Dedifferentiated amniotic fluid mesenchymal stem cell (primary cell): ENCODE measurements around the gene DLST.

Experiments used
- DNase-seq: peaks from one replicate; pipeline ENCODE4 v3.0.0-alpha.2; 2016; ENCODE audit errors: extremely low spot score

DLST gene

GRCh38 chr14:74896400-74896799, 14.7 kb downstream of the DLST start:
- DNase-seq, result no peak

- no peak for DNase-seq
Observed at GRCh38 chr14:74897642-74898041, 15.9 kb downstream of the DLST start.

DNA sequence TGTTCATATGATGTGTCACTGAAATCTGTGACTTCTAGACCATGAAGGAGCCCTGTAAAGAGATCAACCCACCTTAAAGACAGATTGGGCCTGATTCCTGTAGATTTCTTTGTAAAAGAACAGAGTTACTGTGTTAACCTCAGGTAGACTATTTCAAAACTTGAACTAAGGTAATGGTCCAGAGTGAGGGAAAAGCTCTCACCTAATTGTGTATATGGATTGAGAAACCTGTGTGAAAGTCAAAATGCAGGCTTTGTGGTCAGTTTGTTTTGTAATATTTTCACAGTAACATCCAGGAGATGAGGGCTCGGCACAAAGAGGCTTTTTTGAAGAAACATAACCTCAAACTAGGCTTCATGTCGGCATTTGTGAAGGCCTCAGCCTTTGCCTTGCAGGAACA, 16.4 kb downstream of the DLST start:
- no peak for DNase-seq

GRCh38 chr14:74898694-74899093, 17.0 kb downstream of the DLST start:
- no peak for DNase-seq

- no peak for DNase-seq
Observed at GRCh38 chr14:74902941-74903705, 21.4 kb downstream of the DLST start.

- DNase-seq, result no peak
Observed at GRCh38 chr14:74904635-74905503, 23.2 kb downstream of the DLST start.

DNA sequence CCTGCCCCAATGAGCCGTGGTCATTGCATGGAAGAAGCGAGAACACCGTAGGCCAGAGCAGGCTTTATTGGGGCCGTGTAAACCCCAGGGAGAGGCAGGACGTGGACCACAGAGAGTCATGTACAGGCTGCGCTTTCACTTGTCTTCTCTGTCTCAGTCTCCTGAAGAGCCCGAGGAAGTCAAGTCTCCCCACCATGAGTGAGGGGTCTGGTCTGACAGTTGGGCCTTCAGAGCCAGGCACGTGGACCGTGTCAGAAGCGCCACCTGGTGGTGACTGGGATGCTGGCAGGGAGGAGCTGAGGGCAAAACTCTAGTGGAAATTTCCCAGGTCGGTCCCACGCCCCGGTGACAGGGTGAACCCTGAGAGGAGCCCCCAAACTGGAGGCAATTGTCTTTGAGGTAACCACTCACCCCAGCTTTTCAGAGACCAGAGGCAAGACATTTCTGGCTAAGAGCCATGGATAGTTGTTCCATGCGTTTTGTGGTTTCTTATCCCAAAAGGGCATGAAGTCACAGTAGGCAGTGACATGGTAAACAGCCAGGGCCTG, 24.0 kb downstream of the DLST start:
- DNase-seq, result peak; percentile 31

- no peak for DNase-seq
Observed at GRCh38 chr14:74906925-74907521, 25.3 kb downstream of the DLST start.

- DNase-seq, result no peak
Observed at GRCh38 chr14:74907744-74908143, 26.0 kb downstream of the DLST start.

DNA sequence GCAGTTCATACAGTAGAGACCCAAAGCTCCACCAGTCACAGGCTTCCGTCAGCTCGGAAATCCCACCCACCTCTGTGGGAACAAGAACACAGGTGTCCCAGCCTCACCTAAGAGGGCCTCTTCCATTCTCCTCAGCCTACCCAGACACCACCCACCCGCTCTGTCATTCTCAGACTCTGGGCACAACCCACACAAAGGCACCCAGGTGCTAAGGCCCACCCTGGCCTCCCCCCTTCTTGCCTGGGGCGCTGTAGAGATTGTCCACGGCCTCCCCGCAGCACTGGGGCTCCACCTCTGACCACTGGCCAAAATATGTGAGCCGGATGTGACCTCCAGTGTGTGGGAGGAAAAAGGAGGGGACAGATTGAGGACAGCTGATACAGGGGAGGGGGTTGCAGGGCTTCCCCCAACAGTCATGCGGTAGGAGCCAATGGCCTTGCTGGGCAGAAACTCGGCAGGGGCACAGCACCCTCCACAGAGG, 27.2 kb downstream of the DLST start:
- DNase-seq, result no peak

DNA sequence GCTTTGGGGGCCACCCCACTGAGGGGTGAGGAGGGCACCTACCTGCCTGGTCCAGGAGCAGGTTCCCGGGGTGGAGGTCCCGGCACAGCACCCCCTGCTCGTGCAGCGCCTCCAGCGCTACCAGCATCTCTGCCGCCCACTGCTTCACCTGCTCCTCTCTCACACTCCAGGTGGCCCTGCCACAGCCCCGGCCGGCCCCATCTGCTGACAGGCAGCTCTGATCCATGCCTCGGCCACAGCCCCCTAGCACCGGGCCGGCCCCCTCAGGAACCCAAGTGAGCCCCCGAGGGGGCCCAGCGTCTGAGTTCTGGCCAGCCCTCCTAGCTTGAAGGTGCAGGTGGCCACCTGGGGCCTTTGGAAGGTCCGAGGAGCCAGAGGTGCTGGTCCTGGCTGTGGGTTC, 27.8 kb downstream of the DLST start:
- no peak for DNase-seq

GRCh38 chr14:74909911-74910310, 28.2 kb downstream of the DLST start:
- no peak for DNase-seq

DNA sequence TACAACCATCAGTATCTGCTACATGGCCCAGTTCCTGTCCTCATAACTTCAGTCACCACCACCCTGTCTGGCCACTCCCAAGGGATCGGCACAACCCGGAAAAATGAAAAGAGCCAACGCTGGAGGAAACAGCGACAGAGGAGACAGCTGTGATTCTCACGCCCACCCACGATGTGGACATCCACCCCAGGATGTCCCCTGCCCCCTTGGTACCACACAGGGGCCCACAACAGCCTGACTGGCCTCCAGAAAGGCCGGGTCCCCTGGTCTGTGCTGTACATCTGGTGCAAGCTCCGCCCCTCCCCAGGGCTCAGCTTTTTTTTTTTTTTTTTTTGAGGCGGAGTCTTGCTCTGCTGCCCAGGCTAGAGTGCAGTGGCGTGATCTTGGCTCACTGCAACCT, 28.8 kb downstream of the DLST start:
- no peak for DNase-seq

- no peak for DNase-seq
Observed at GRCh38 chr14:74911221-74911620, 29.5 kb downstream of the DLST start.

GRCh38 chr14:74911704-74912103, 30.0 kb downstream of the DLST start:
- no peak for DNase-seq

- no peak for DNase-seq
Observed at GRCh38 chr14:74912111-74912510, 30.4 kb downstream of the DLST start.

DNA sequence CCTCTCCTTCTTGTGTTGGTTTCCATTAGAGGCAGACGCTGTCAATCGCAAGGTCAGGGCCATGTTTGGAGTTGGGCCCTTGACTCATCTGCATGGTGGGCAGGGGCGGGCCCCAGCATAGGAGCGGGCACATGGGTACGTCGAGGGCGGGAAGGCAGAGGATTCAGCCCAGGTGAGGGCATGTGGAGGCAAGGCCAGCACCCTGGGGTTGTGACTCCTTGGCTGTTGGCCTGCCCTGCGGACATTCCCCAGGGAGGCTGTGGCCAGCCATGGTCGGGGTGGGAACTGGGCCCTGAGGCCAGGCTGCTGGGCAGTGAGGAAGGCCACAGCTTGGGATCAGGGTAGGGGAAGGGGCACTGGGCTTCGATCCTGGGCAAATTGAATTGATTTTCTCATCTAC, 31.1 kb downstream of the DLST start:
- no peak for DNase-seq

DNA sequence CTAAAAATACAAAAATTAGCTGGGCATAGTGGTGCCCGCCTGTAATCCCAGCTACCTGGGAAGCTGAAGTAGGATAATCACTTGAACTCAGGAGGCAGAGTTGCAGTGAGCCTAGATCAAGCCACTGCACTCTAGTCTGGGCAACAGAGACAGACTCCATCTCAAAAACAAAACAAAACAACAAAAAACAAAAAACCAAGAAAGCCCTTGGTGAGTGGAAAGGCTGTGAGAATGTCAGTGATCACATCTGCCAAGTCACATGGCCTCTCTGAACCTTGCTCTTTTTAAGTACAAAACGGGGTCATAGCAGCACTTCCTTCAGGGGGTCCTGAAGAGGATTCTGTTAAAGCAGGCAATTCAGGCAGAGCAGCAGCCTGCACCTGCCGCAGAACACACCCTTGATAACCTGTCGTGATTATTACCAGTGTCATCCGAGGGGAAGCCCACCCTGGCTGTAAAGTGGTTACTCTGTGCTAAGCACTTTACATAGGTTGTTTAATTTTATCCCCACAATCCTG, 31.7 kb downstream of the DLST start:
- DNase-seq, result no peak

GRCh38 chr14:74913986-74914573, 32.4 kb downstream of the DLST start:
- peak; percentile 86 for DNase-seq

GRCh38 chr14:74915426-74915825, 33.7 kb downstream of the DLST start:
- DNase-seq, result no peak

- DNase-seq, result no peak
Observed at GRCh38 chr14:74915826-74916225, 34.1 kb downstream of the DLST start.

DNA sequence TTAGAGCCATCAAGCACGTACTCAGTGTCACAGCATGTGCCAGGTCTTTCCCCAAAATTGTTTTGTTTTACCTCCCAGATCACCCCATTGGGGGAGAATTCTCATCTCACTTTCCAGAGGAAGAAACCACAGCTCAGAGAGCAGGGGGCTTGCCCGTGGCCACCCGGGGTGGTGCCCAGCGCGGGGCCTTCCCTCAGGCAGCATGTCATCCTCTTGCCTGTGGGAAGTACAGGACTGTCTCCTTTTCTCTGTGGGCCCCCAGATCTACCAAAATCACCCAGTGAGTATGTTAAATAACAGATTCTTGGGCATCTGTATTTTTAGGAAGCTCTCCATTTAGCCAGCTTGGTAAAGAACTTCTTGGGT, 35.4 kb downstream of the DLST start:
- DNase-seq, result no peak
